Liver (tissue), 9 donors: ENCODE results near the gene ASIC4. TPM values are rescaled to one million over a fixed set of nuclear protein-coding genes. Genes with fewer than 3 reads are reported as not detected.

Source experiments
- DNase-seq: peaks from one replicate; pipeline ENCODE4 v3.0.0-alpha.2; 2017; ENCODE audit warnings: low spot score
- H3K27ac ChIP-seq, 2 donors: one replicate each; pipeline ENCODE4 v1.7.0; 2013; ENCODE audit warnings: inconsistent platforms in 2 of 2, low read length in 2 of 2, control low read depth in 1 of 2, low read depth in 1 of 2, mild to moderate bottlenecking in 1 of 2
- H3K27me3 ChIP-seq, 4 donors: one replicate each; pipeline versions ENCODE4 v1.6.1 to v1.7.0; 2013; ENCODE audit warnings: low read length in 3 of 4, inconsistent platforms in 1 of 4, mild to moderate bottlenecking in 1 of 4, moderate library complexity in 1 of 4; ENCODE audit not compliant: control insufficient read depth in 4 of 4, insufficient read depth in 4 of 4
- H3K36me3 ChIP-seq, 4 donors: one replicate each; pipeline versions ENCODE4 v1.6.1 to v1.7.0; 2013; ENCODE audit warnings: low read length in 3 of 4, mild to moderate bottlenecking in 3 of 4, low read depth in 1 of 4, moderate library complexity in 1 of 4; ENCODE audit not compliant: control insufficient read depth in 4 of 4, insufficient read depth in 3 of 4
- H3K4me1 ChIP-seq, 4 donors: one replicate each; pipeline versions ENCODE4 v1.6.1 to v1.7.0; 2013; ENCODE audit warnings: low read length in 3 of 4, mild to moderate bottlenecking in 3 of 4, moderate library complexity in 1 of 4; ENCODE audit not compliant: control insufficient read depth in 4 of 4, insufficient read depth in 4 of 4
- H3K4me3 ChIP-seq, 3 donors: one replicate each; pipeline versions ENCODE4 v1.6.1 to v1.7.0; 2013; ENCODE audit warnings: low read length in 3 of 3, control low read depth in 1 of 3, low read depth in 1 of 3, mild to moderate bottlenecking in 1 of 3
- H3K9ac ChIP-seq, 2 donors: one replicate each; pipeline ENCODE4 v1.7.0; 2013; ENCODE audit warnings: low read length in 2 of 2, mild to moderate bottlenecking in 2 of 2, moderate library complexity in 2 of 2, control low read depth in 1 of 2, low read depth in 1 of 2
- H3K9me3 ChIP-seq, 4 donors: one replicate each; pipeline versions ENCODE4 v1.6.1 to v1.7.0; 2013; ENCODE audit warnings: low read length in 3 of 4; ENCODE audit not compliant: control insufficient read depth in 4 of 4
- EGR1 ChIP-seq, 2 donors: IDR thresholded peaks; 2 replicates each; pipeline ENCODE4 v1.6.1; 2016 to 2018; ENCODE audit warnings: antibody characterized with exemption in 2 of 2, low read depth in 2 of 2
- FOXA1 ChIP-seq: IDR thresholded peaks from 2 replicates; pipeline ENCODE4 v1.6.1; 2016; ENCODE audit warnings: antibody characterized with exemption
- FOXA2 ChIP-seq: IDR thresholded peaks from 2 replicates; pipeline ENCODE4 v1.6.1; 2016; ENCODE audit warnings: antibody characterized with exemption
- GABPA ChIP-seq, 2 donors: IDR thresholded peaks in 1 of 2; conservative IDR thresholded peaks in 1 of 2; 2 replicates each; pipeline ENCODE4 v1.6.1; 2016; ENCODE audit warnings: antibody characterized with exemption in 2 of 2, mild to moderate bottlenecking in 1 of 2, moderate library complexity in 1 of 2
- HNF4A ChIP-seq, 2 donors: conservative IDR thresholded peaks; 2 replicates each; pipeline ENCODE4 v1.6.1; 2016; ENCODE audit warnings: antibody characterized with exemption in 2 of 2, mild to moderate bottlenecking in 2 of 2
- HNF4G ChIP-seq: IDR thresholded peaks from 2 replicates; pipeline ENCODE4 v1.6.1; 2016; ENCODE audit warnings: antibody characterized with exemption
- RAD21 ChIP-seq, 2 donors: IDR thresholded peaks; 2 replicates each; pipeline ENCODE4 v1.6.1; 2016; ENCODE audit warnings: antibody characterized with exemption in 2 of 2, mild to moderate bottlenecking in 2 of 2
- SP1 ChIP-seq: IDR thresholded peaks from 2 replicates; pipeline ENCODE4 v1.6.1; 2018; ENCODE audit warnings: antibody characterized with exemption, mild to moderate bottlenecking
- TAF1 ChIP-seq: conservative IDR thresholded peaks from 2 replicates; pipeline ENCODE4 v1.6.1; 2016; ENCODE audit warnings: antibody characterized with exemption, mild to moderate bottlenecking
- YY1 ChIP-seq: IDR thresholded peaks from 2 replicates; pipeline ENCODE4 v1.6.1; 2016; ENCODE audit warnings: antibody characterized with exemption, mild to moderate bottlenecking
- ZBTB33 ChIP-seq: IDR thresholded peaks from 2 replicates; pipeline ENCODE4 v1.6.1; 2016; ENCODE audit warnings: antibody characterized with exemption
- WGBS: extraction: QIAGEN DNeasy Blood & Tissue Kit; methylation state at CpG from one replicate; pipeline ENCODE4 v1.1.7; 2013; 5-methylcytosine and 5-hydroxymethylcytosine counted together
- polyA plus RNA-seq, 2 donors: library from polyadenylated mRNA; stranded (reverse) in 1 of 2; unstranded in 1 of 2; fragments of 200-250 nt in 1 of 2; fragments of >200 nt in 1 of 2; fragmentation: Nextera tagmentation in 1 of 2; extraction: Ambion mirVana in 1 of 2; gene quantifications; one replicate each; pipeline versions ENCODE4 v1.2.1 to v1.2.3, GENCODE V29; 2013 to 2015
- total RNA-seq, 2 donors: library from RNA; depleted of rRNA; stranded (reverse); fragments of >200 nt; gene quantifications; one replicate each; pipeline ENCODE4 v1.2.3, GENCODE V29; 2014
- TF ChIP-seq, protein P1 (sequence below): IDR thresholded peaks from 2 replicates; pipeline ENCODE4 v1.6.1; 2016; ENCODE audit warnings: antibody characterized with exemption
- TF ChIP-seq, protein P2 (sequence below): fragments of 150-350 bp; IDR thresholded peaks from 2 replicates; pipeline ENCODE4 v1.5.1; 2017; ENCODE audit warnings: improper control_type of control experiment, low read depth, low read length; ENCODE audit not compliant: missing input control
- TF ChIP-seq, protein P3 (sequence below): IDR thresholded peaks from 2 replicates; pipeline ENCODE4 v1.6.1; 2016; ENCODE audit warnings: antibody characterized with exemption, mild to moderate bottlenecking
- TF ChIP-seq, protein P4 (sequence below): IDR thresholded peaks from 2 replicates; pipeline ENCODE4 v1.6.1; 2016; ENCODE audit warnings: antibody characterized with exemption
- donor health status: healthy.
- donor health status: healthy.
- donor health status: healthy.
- donor health status: healthy.
- donor health status: healthy.

ASIC4 gene
- total and polyA plus RNA-seq, 4 donors: 0.08 to 1.5 TPM; not detected in 2

GRCh38 chr2:219466816-219467735 lies 47.2 kb upstream of the ASIC4 start:
- Histone ChIP-seq H3K4me1 (no peaks in the 10 kb centered on the region), H3K27ac (no peak overlapping the region), H3K36me3 (no peaks in the 10 kb centered on the region), H3K9me3 (no peaks in the 10 kb centered on the region), H3K4me3 (no peak overlapping the region), H3K27me3 (no peaks in the 10 kb centered on the region), H3K9ac (no peak overlapping the region)
- TF ChIP-seq YY1 (no peak), FOXA1 (no peak), RAD21 (IDR thresholded peaks at IDR 0.05) (no peak), SP1 (no peak), HNF4A (conservative IDR thresholded peaks at IDR 0.05) (no peak), EGR1 (IDR thresholded peaks at IDR 0.05; ENCODE audit: low read depth in 2 of 2) (no peak), GABPA (IDR thresholded peaks at IDR 0.05 in 1 of 2, conservative IDR thresholded peaks at IDR 0.05 in 1 of 2) (no peak), HNF4G (no peak), ZBTB33 (no peak), FOXA2 (no peak), TAF1 (no peak)
- TF ChIP-seq, protein P1, sequence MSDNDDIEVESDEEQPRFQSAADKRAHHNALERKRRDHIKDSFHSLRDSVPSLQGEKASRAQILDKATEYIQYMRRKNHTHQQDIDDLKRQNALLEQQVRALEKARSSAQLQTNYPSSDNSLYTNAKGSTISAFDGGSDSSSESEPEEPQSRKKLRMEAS: no peak
- TF ChIP-seq, protein P2, sequence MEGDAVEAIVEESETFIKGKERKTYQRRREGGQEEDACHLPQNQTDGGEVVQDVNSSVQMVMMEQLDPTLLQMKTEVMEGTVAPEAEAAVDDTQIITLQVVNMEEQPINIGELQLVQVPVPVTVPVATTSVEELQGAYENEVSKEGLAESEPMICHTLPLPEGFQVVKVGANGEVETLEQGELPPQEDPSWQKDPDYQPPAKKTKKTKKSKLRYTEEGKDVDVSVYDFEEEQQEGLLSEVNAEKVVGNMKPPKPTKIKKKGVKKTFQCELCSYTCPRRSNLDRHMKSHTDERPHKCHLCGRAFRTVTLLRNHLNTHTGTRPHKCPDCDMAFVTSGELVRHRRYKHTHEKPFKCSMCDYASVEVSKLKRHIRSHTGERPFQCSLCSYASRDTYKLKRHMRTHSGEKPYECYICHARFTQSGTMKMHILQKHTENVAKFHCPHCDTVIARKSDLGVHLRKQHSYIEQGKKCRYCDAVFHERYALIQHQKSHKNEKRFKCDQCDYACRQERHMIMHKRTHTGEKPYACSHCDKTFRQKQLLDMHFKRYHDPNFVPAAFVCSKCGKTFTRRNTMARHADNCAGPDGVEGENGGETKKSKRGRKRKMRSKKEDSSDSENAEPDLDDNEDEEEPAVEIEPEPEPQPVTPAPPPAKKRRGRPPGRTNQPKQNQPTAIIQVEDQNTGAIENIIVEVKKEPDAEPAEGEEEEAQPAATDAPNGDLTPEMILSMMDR: no peak
- TF ChIP-seq, protein P3, sequence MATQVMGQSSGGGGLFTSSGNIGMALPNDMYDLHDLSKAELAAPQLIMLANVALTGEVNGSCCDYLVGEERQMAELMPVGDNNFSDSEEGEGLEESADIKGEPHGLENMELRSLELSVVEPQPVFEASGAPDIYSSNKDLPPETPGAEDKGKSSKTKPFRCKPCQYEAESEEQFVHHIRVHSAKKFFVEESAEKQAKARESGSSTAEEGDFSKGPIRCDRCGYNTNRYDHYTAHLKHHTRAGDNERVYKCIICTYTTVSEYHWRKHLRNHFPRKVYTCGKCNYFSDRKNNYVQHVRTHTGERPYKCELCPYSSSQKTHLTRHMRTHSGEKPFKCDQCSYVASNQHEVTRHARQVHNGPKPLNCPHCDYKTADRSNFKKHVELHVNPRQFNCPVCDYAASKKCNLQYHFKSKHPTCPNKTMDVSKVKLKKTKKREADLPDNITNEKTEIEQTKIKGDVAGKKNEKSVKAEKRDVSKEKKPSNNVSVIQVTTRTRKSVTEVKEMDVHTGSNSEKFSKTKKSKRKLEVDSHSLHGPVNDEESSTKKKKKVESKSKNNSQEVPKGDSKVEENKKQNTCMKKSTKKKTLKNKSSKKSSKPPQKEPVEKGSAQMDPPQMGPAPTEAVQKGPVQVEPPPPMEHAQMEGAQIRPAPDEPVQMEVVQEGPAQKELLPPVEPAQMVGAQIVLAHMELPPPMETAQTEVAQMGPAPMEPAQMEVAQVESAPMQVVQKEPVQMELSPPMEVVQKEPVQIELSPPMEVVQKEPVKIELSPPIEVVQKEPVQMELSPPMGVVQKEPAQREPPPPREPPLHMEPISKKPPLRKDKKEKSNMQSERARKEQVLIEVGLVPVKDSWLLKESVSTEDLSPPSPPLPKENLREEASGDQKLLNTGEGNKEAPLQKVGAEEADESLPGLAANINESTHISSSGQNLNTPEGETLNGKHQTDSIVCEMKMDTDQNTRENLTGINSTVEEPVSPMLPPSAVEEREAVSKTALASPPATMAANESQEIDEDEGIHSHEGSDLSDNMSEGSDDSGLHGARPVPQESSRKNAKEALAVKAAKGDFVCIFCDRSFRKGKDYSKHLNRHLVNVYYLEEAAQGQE: no peak
- TF ChIP-seq, protein P4, sequence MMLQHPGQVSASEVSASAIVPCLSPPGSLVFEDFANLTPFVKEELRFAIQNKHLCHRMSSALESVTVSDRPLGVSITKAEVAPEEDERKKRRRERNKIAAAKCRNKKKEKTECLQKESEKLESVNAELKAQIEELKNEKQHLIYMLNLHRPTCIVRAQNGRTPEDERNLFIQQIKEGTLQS: no peak
- DNase-seq: no peak
- WGBS: 86% methylated on average over 28 of the region's 28 CpGs
